ENCODE measurements around the gene GHRHR. TPM values are rescaled to one million over a fixed set of nuclear protein-coding genes. Genes with fewer than 3 reads are reported as not detected.

The GHRHR gene
- total RNA-seq, 1 donor from 2014 or later = not detected

DNA sequence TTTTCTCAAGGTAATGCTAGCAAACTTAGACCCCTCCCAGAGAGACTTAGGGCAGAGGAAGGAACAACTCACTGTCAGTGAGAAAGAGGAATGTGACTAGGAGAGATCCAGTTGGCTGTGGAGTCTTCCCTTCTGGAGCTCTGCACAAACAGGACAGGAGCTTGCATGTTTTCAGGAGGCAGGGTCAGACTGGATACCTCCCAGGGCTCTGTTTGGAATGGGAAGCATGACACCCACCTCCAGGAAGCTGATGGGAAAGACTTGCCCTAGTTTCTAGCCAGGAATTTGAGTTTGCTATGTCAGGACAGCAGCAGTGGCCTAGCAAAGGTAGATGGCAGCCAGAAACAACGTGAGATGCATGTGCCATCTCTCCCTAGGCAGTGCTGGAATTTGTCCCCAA lies 40.6 kb downstream of the GHRHR start:
- peaks cover 32% of the 10 kb centered on the region for H3K27me3 Mint-ChIP-seq
- DNase-seq (ENCODE audit: extremely low spot score, unreplicated experiment) = no peak
- H3K36me3 Mint-ChIP-seq = no peaks in the 10 kb centered on the region
- peaks cover 18% of the 10 kb centered on the region for H3K4me1 Mint-ChIP-seq (ENCODE audit: unreplicated experiment)
- no peak overlapping the region for H3K27ac Mint-ChIP-seq
- TF ChIP-seq, protein P1, sequence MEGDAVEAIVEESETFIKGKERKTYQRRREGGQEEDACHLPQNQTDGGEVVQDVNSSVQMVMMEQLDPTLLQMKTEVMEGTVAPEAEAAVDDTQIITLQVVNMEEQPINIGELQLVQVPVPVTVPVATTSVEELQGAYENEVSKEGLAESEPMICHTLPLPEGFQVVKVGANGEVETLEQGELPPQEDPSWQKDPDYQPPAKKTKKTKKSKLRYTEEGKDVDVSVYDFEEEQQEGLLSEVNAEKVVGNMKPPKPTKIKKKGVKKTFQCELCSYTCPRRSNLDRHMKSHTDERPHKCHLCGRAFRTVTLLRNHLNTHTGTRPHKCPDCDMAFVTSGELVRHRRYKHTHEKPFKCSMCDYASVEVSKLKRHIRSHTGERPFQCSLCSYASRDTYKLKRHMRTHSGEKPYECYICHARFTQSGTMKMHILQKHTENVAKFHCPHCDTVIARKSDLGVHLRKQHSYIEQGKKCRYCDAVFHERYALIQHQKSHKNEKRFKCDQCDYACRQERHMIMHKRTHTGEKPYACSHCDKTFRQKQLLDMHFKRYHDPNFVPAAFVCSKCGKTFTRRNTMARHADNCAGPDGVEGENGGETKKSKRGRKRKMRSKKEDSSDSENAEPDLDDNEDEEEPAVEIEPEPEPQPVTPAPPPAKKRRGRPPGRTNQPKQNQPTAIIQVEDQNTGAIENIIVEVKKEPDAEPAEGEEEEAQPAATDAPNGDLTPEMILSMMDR (conservative IDR thresholded peaks at IDR 0.05) = no peak
- H3K4me3 Mint-ChIP-seq = no peak overlapping the region
- no peaks in the 10 kb centered on the region for H3K9me3 Mint-ChIP-seq

- Mint-ChIP-seq H3K36me3 (no peaks in the 10 kb centered on the region), H3K27me3 (peaks cover 38% of the 10 kb centered on the region), H3K9me3 (peaks cover 8% of the 10 kb centered on the region), H3K4me1 (ENCODE audit: unreplicated experiment) (peaks cover 7% of the 10 kb centered on the region), H3K27ac (no peak overlapping the region), H3K4me3 (no peak overlapping the region)
- TF ChIP-seq, protein P1 (conservative IDR thresholded peaks at IDR 0.05) = no peak
- DNase-seq (ENCODE audit: extremely low spot score, unreplicated experiment) = no peak
Observed at GRCh38 chr7:31006857-31007256, 43.1 kb downstream of the GHRHR start.

DNA sequence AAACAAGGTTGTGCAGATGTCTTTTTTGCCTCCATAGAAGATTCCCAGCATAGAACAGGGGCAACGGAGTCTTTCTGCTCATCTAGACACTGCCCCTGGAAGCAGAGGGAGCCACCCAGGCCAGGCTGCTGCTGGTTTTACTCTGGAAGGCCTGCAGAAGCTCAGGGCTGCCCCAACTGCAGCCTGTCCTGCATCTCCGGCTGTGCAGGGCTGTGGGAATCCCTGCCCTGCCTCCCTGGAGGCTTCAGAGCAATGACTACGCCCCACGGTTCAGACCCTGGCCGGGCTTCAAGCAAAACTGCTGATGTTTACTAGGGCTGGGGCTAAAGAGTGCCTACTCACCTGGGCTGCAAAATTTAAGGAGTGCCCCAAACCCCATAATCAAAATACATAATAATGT lies 43.9 kb downstream of the GHRHR start:
- no peaks in the 10 kb centered on the region for H3K36me3 Mint-ChIP-seq
- TF ChIP-seq, protein P1 (conservative IDR thresholded peaks at IDR 0.05) = no peak
- peaks cover 38% of the 10 kb centered on the region for H3K27me3 Mint-ChIP-seq

GRCh38 chr7:31014826-31015225 lies 51.1 kb downstream of the GHRHR start:
- Mint-ChIP-seq H3K4me1 (ENCODE audit: unreplicated experiment) (no peaks in the 10 kb centered on the region), H3K9me3 (peaks cover 8% of the 10 kb centered on the region), H3K27me3 (peaks cover 25% of the 10 kb centered on the region), H3K27ac (no peak overlapping the region), H3K36me3 (no peaks in the 10 kb centered on the region), H3K4me3 (no peak overlapping the region)
- DNase-seq (ENCODE audit: extremely low spot score, unreplicated experiment) = no peak
- TF ChIP-seq, protein P1 (conservative IDR thresholded peaks at IDR 0.05) = no peak

More for the DNA sequence above, 43.9 kb downstream of the GHRHR start:
- no peaks in the 10 kb centered on the region for H3K4me1 Mint-ChIP-seq (ENCODE audit: unreplicated experiment)
- H3K9me3 Mint-ChIP-seq = peaks cover 8% of the 10 kb centered on the region
- DNase-seq (ENCODE audit: extremely low spot score, unreplicated experiment) = no peak
- no peak overlapping the region for H3K27ac Mint-ChIP-seq
- no peak overlapping the region for H3K4me3 Mint-ChIP-seq

DNA sequence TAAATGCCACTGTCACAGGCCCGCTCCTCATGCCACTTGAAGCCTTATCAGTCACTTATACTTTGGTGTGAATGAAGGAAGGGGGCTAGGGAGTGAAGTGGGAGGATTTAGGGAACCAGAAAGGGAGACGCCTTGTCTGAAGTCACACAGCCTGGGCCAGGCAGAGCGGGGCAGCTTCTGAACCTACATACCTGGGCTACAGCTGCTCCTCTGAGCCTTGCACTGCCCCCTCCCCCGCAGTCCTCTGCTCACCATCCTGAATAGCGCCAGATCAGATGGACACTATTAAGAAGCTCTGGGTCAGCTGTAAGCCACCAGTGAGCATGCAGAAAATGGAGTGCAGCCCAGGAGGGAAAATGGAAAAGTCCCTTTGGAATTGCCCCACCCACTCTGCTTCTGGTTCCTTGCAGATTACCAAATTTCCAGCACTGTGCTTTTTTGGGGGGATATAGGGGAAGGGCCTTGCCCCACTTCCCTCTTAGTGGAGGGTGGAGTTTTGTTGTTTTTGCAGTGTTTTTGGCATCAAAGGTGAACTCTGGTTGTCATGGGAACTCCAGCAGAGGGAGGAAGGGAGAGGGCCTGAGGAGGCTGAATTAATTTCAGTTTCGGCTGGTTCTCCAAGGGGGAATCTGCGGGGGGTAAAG lies 53.4 kb downstream of the GHRHR start:
- DNase-seq (ENCODE audit: extremely low spot score, unreplicated experiment) = no peak
- H3K36me3 Mint-ChIP-seq = no peaks in the 10 kb centered on the region
- H3K27ac Mint-ChIP-seq = no peak overlapping the region
- H3K9me3 Mint-ChIP-seq = no peaks in the 10 kb centered on the region
- TF ChIP-seq, protein P1 (conservative IDR thresholded peaks at IDR 0.05) = no peak
- H3K4me3 Mint-ChIP-seq = no peak overlapping the region
- H3K27me3 Mint-ChIP-seq = peaks cover 26% of the 10 kb centered on the region
- H3K4me1 Mint-ChIP-seq (ENCODE audit: unreplicated experiment) = no peaks in the 10 kb centered on the region
